Activated naive CD4-positive, alpha-beta T cell treated with anti-CD3 and anti-CD28 coated beads, Interleukin-2, amount 50 U/mL, for 24 hours (primary cell): ENCODE data around the gene HTR3B.

Experiments used
- H3K27ac Mint-ChIP-seq: one replicate; pipeline ENCODE4 v1.8.0; 2021; ENCODE audit warnings: mild to moderate bottlenecking, mixed read lengths
- H3K27me3 Mint-ChIP-seq: one replicate; pipeline ENCODE4 v1.8.0; 2021; ENCODE audit warnings: mixed read lengths
- H3K36me3 Mint-ChIP-seq: one replicate; pipeline ENCODE4 v1.8.0; 2021; ENCODE audit warnings: mixed read lengths
- H3K4me1 Mint-ChIP-seq: one replicate; pipeline ENCODE4 v1.8.0; 2021; ENCODE audit warnings: mixed read lengths
- H3K4me3 Mint-ChIP-seq: one replicate; pipeline ENCODE4 v1.8.0; 2021; ENCODE audit warnings: mild to moderate bottlenecking, mixed read lengths
- H3K9me3 Mint-ChIP-seq: one replicate; pipeline ENCODE4 v1.8.0; 2021; ENCODE audit warnings: mixed read lengths

HTR3B gene

GRCh38 chr11:113904379-113905101 is at the start of gene HTR3B:
Gene HTR3B (plus strand): TSS chr11:113904796. CDS start chr11:113904934, 138 bp downstream.
- Mint-ChIP-seq H3K9me3 (no peaks in the 10 kb centered on the region), H3K4me3 (no peak within 1 kb of the TSS), H3K27me3 (peaks cover 4% of the 10 kb centered on the region), H3K27ac (no peak within 1 kb of the TSS), H3K36me3 (no peaks in the 10 kb centered on the region), H3K4me1 (no peaks in the 10 kb centered on the region)

- H3K4me3 Mint-ChIP-seq = no peak overlapping the region
- peaks cover 8% of the 10 kb centered on the region for H3K36me3 Mint-ChIP-seq
- H3K9me3 Mint-ChIP-seq = no peaks in the 10 kb centered on the region
- H3K4me1 Mint-ChIP-seq = peaks cover 9% of the 10 kb centered on the region
- H3K27me3 Mint-ChIP-seq = no peaks in the 10 kb centered on the region
- H3K27ac Mint-ChIP-seq = no peak overlapping the region
These were observed 48.8 kb upstream of the HTR3B start for GRCh38 chr11:113855803-113856202.

GRCh38 chr11:113856966-113857759 is 47.4 kb upstream of the HTR3B start:
- H3K27me3 Mint-ChIP-seq = no peaks in the 10 kb centered on the region
- no peaks in the 10 kb centered on the region for H3K36me3 Mint-ChIP-seq
- H3K4me1 Mint-ChIP-seq = peaks cover 14% of the 10 kb centered on the region
- H3K27ac Mint-ChIP-seq = no peak overlapping the region
- H3K9me3 Mint-ChIP-seq = no peaks in the 10 kb centered on the region
- H3K4me3 Mint-ChIP-seq = no peak overlapping the region

GRCh38 chr11:113859665-113860064 is 44.9 kb upstream of the HTR3B start:
- Mint-ChIP-seq H3K27me3 (no peaks in the 10 kb centered on the region), H3K4me3 (no peak overlapping the region), H3K4me1 (peaks cover 20% of the 10 kb centered on the region), H3K27ac (no peak overlapping the region), H3K9me3 (no peaks in the 10 kb centered on the region), H3K36me3 (peaks cover 7% of the 10 kb centered on the region)

- Mint-ChIP-seq H3K4me3 (no peak overlapping the region), H3K27me3 (no peaks in the 10 kb centered on the region), H3K36me3 (peaks cover 16% of the 10 kb centered on the region), H3K27ac (peak overlapping the region; percentile 2), H3K4me1 (peaks cover 20% of the 10 kb centered on the region), H3K9me3 (no peaks in the 10 kb centered on the region)
These were observed 42.2 kb upstream of the HTR3B start for GRCh38 chr11:113862435-113862834.

- H3K27ac Mint-ChIP-seq = no peak overlapping the region
- peaks cover 30% of the 10 kb centered on the region for H3K4me1 Mint-ChIP-seq
- peaks cover 17% of the 10 kb centered on the region for H3K36me3 Mint-ChIP-seq
- no peaks in the 10 kb centered on the region for H3K27me3 Mint-ChIP-seq
- no peak overlapping the region for H3K4me3 Mint-ChIP-seq
- H3K9me3 Mint-ChIP-seq = no peaks in the 10 kb centered on the region
These were observed 40.2 kb upstream of the HTR3B start for GRCh38 chr11:113864410-113864809.

GRCh38 chr11:113865873-113866272 is 38.7 kb upstream of the HTR3B start:
- H3K27ac Mint-ChIP-seq = no peak overlapping the region
- H3K4me3 Mint-ChIP-seq = no peak overlapping the region
- peaks cover 25% of the 10 kb centered on the region for H3K4me1 Mint-ChIP-seq
- no peaks in the 10 kb centered on the region for H3K27me3 Mint-ChIP-seq
- peaks cover 17% of the 10 kb centered on the region for H3K36me3 Mint-ChIP-seq
- H3K9me3 Mint-ChIP-seq = no peaks in the 10 kb centered on the region

GRCh38 chr11:113867843-113868503 is 36.6 kb upstream of the HTR3B start:
- Mint-ChIP-seq H3K4me3 (no peak overlapping the region), H3K27ac (no peak overlapping the region), H3K9me3 (no peaks in the 10 kb centered on the region), H3K4me1 (peaks cover 30% of the 10 kb centered on the region), H3K36me3 (peaks cover 14% of the 10 kb centered on the region), H3K27me3 (no peaks in the 10 kb centered on the region)

GRCh38 chr11:113871336-113871735 is 33.3 kb upstream of the HTR3B start:
- Mint-ChIP-seq H3K27me3 (no peaks in the 10 kb centered on the region), H3K4me1 (peaks cover 52% of the 10 kb centered on the region), H3K4me3 (no peak overlapping the region), H3K27ac (no peak overlapping the region), H3K36me3 (peaks cover 7% of the 10 kb centered on the region), H3K9me3 (no peaks in the 10 kb centered on the region)

- Mint-ChIP-seq H3K27ac (no peak overlapping the region), H3K9me3 (no peaks in the 10 kb centered on the region), H3K27me3 (no peaks in the 10 kb centered on the region), H3K4me3 (peak overlapping the region; percentile 69), H3K4me1 (peaks cover 62% of the 10 kb centered on the region), H3K36me3 (peaks cover 2% of the 10 kb centered on the region)
These were observed 31.4 kb upstream of the HTR3B start for GRCh38 chr11:113873236-113873626.

- no peaks in the 10 kb centered on the region for H3K27me3 Mint-ChIP-seq
- H3K27ac Mint-ChIP-seq = peak overlapping the region; percentile 79
- H3K9me3 Mint-ChIP-seq = no peaks in the 10 kb centered on the region
- H3K36me3 Mint-ChIP-seq = no peaks in the 10 kb centered on the region
- H3K4me1 Mint-ChIP-seq = peaks cover 56% of the 10 kb centered on the region
- peak overlapping the region; percentile 94 for H3K4me3 Mint-ChIP-seq
These were observed 30.5 kb upstream of the HTR3B start for GRCh38 chr11:113874096-113874495.

GRCh38 chr11:113874581-113875233 is 29.9 kb upstream of the HTR3B start:
- H3K27me3 Mint-ChIP-seq = no peaks in the 10 kb centered on the region
- no peaks in the 10 kb centered on the region for H3K9me3 Mint-ChIP-seq
- H3K4me3 Mint-ChIP-seq = peak overlapping the region; percentile 94
- H3K4me1 Mint-ChIP-seq = peaks cover 56% of the 10 kb centered on the region
- peak overlapping the region; percentile 79 for H3K27ac Mint-ChIP-seq
- no peaks in the 10 kb centered on the region for H3K36me3 Mint-ChIP-seq

GRCh38 chr11:113875234-113876073 is 29.1 kb upstream of the HTR3B start, which contains the start of gene USP28:
Gene USP28 (minus strand): TSS chr11:113875572. CDS start chr11:113875501, 71 bp downstream.
- H3K36me3 Mint-ChIP-seq = no peaks in the 10 kb centered on the region
- peak within 1 kb of the TSS; percentile 96 for H3K4me3 Mint-ChIP-seq
- H3K27ac Mint-ChIP-seq = peak within 1 kb of the TSS; percentile 96
- H3K4me1 Mint-ChIP-seq = peaks cover 55% of the 10 kb centered on the region
- H3K27me3 Mint-ChIP-seq = no peaks in the 10 kb centered on the region
- no peaks in the 10 kb centered on the region for H3K9me3 Mint-ChIP-seq

GRCh38 chr11:113876074-113876797 is 28.4 kb upstream of the HTR3B start:
- Mint-ChIP-seq H3K27ac (peak overlapping the region; percentile 96), H3K4me3 (peak overlapping the region; percentile 96), H3K27me3 (no peaks in the 10 kb centered on the region), H3K36me3 (no peaks in the 10 kb centered on the region), H3K4me1 (peaks cover 48% of the 10 kb centered on the region), H3K9me3 (no peaks in the 10 kb centered on the region)
